Fibroblast of gingiva (primary cell): ENCODE results near the gene SETBP1.

Source experiments
- DNase-seq: peaks from one replicate; pipeline ENCODE4 v3.0.0-alpha.2; 2011; ENCODE audit warnings: low read depth

Gene SETBP1

DNA sequence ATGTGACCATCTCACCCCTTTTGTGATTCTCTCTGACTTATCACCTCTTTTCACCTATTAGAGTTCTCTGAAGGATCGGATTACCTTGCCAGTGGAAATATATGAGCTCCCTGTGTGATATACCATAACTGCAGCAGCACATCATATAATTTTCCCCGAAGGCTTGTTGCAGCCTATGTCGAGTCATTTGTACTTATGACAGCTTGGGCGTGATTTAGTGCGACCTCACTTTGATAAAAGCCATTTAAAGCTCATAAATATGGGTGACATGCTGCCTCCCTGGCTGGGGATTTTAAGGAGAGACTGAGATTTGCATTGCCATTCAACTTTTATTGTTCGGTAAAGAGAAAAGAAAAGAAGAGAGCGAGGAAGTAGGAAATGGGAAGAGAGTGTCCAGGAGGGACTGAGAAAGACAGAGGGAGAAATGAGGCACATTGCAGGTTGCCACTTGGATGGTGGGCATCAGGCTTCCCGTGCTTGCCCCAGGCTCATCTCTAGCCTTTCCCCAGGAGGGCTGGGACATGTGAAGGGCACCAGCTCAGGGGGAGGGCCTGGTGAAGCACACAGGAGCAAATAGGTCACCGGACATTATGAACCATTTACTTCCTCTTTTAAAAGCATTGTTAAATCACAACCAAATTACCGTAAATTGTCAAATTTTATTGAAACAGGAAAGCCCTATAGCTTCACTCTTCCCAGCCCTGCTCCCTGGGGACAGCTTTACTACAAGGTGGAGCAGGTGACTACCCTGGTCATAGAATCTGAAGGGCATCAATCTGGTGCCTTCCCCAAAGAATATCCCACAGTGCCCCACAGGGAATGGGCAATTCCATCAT is 161.3 kb downstream of the SETBP1 start:
- no peak for DNase-seq

DNA sequence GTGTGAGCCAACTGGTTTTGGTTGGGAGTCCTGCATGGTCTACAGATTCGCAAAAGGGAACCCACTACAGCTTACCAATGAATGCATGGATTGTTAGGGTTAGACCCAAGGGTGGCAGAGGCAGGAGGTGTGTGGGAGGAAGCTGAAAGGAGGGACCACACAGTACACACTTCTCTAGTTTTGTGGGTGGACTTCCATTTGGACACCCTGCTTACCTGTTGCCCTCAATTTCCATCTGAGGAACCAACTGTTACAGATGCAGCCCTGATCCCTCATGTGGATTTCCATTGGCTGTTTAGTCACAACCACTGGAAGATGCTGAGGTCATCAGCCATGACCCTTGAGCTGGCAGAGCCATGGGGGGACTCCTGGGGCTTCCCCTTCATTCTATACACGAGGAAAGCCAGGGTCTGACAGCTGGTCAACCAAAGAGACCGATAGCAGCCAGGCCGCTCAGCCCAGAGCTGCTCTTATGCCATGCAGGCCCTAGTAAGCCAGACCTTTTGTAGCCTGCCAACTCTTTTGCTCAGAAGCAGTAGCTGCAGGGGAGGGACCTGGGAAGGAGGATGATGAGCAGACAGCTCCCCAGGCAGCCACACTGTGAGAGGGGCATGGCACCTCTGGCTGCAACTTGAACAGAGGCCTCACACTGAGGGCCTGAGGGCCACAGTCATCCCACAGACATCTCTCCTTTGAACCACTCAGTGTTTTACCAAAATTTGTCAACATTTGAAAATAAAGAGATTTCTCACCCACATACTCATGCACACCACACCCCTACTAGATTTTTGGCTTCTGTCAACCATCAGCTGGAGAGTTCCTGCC is 162.1 kb downstream of the SETBP1 start:
- DNase-seq: no peak

DNA sequence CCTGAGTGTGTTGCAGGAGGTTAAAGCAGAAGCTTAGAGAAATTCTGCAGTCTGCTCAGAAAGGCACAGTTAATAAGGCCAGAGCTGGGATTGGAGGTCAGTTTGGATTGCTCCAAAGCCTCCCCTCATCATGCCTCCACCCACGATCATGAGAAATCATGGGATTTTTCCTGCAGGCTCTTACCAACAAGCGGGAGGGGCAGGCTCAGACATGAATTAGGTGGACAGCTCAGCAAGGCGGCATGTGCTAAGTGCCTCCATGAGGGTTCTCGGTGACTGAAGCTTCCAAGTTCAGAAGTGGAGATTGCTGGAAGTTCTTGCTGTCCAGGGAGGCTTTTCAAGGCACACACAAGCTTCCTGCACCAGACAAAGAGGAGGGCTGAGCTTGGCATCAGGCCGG is 163.8 kb downstream of the SETBP1 start:
- no peak for DNase-seq

DNA sequence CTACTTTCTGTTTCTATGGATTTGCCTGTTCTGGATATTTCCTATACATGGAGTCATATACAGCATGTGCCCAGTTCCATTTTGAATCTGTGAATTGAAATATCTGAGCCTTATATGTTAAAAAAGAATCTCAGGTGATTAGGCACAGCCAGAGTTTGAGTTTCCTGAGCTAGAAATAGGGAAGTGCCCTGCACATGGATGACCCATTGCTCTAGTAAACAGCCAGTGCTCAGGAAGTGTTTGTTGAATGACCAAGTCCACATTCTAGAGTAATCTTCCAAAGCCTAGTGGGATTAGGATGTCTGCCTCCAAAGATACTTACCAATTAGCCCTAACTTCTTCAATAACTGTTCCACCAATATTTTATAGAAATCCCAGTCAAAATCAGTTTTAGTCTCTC is 165.8 kb downstream of the SETBP1 start:
- DNase-seq: no peak

DNA sequence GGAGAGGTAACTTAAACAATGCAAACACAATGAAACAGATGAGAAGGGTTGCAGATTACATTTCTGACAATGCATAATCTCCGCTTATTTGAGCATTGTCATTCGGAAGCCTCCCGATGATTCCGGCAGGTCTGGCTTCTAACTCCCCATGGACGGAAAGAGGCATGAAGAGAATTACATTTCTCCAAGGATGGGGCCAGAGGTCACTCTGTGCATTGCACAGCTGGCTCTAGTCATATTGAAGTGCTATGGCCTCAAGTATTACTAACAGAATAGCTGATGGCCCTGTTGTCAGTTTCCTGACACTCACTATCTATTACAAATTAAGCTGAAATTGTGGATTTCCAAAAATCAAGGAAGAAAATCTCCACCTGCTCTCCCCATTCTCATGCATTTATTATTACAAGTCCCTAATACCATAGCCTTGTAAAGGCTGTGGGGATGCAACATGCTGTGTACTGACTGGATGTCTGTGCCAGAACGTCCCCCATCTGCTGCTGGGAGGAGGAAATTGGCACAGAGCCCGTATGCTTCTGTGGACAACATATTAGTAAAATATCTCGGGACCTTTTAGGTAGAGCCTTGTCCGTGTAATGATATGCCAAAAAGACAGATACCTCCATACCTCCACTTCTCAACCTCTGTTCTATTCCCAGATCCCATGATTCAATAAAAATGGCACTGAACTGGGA is 168.1 kb downstream of the SETBP1 start:
- no peak for DNase-seq

DNA sequence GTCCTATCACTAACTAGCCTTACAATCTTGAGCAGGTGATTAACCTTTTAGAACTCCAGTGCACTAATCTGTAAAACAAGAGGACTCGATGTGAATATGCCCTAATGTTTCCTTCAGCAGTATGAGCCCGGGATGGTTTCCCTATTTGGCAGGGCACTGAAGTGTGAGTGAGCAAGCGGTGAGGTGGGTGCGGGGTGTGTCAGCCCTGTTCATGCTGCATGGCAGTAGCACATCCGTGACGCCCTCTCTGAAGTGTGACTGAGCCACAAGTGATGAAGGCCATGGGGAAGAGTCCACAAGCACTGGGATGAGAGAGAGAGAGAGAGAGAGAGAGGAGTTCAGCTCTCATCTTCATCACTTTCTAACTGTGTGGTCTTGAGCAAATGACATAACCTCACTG is 168.7 kb downstream of the SETBP1 start:
- no peak for DNase-seq

DNA sequence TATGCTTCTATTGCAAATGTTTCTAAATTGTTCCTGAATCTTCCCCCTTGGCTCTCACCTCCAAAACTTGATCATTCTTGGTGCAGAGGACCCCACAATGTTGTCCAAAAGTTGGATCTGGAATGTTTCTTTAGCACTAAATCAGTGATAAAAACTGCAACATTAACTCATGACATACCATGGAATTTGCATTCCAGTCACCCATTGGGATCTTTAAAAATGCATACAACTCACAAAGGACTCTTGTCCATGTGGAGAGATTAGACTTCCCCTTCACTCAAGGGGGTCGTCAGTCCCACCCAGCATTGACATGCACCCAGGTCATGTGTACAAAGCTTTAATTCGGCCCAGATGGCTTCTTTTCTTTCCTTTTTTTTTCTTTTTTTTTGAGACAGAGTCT is 169.3 kb downstream of the SETBP1 start:
- no peak for DNase-seq

DNA sequence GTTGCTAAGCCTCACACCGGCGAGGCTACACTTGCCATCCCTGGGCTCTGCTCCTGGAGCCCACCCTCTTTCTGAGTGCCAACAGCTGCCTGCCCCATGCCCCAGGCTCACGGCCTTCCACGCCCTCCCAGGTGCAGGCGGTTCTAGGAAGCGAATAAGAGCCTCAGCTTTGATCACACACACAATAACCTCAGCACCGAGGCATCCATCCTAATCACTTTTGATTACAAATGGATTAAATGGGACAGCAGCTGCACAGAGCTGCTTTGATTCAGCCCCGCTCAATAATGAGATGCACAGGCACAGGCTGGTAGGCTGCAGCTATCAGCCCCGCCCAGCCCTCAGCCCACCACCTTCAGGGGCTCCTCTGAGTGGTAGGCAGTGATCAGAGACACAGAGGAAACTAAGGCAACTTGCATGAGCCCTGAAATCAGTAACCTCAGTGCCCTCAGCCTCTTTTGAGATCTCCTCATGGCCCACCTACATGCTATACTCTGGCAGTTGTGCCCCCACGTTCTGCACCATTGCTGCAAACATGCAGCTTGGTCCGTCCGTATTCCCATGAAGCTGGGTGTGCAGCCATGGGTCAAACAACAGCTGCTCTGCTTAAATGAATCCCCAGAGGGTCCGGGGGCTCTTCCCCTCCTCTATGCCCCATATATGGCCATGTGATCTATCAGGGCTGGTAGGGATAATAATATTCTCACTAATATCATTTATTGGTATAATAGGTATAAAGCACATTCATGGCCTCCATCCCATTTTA is 171.4 kb downstream of the SETBP1 start:
- DNase-seq: no peak

DNA sequence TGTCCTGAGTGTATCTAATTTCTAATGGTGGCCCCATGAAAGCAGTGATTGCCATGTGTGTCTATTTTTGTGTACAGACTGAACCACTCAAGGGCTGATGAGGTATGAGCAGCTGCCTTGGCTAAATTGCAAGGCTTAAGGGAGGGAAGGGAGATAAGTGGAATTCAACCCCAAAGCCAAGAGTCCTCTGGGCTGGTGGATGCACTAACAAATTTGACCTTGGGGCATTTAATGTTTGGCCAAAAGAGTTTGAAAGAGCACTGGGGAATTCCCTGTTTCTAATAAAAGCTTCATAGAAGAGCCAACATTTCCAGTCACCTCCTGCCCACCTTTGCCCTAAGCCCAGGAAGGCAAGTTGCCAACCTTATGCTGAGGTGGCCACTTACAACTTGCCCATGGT is 172.1 kb downstream of the SETBP1 start:
- peak; percentile 51 for DNase-seq

DNA sequence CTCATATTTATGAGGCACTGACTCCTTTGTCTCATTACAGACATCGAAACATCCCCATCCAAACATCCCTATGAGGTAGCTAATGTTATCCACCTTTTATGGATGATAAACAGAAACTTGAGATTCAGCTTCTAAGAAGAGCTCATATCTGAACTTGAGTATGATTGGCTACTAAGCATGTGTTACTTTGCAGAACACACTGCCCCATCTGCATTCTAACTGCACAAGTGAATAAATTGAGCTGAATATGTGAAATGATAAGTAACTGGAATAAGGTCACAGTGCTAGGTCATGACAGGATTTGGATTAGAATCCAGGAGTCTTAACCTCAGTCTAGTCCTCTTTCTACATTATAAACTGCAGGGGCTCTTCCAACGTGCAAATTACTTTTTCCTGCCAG is 172.7 kb downstream of the SETBP1 start:
- DNase-seq: no peak

DNA sequence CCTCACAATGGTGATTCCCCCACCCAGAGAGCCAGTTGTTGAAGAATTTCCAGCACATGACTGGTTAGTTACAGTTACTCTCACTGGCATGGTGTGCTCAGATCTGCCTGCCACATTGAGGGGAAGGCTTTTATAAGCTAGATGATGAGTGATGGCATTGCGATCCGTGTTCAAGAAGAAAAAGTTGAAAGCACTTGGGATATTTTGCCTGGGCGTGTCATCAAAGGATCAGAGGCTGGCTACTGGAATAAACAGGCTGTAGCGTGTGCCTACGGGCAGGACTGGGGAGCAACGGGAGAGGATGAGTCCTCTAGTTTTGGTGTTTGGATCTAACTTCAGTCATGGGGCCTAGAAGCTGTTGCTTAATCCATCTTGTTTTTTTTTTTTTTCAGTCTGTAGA is 175.0 kb downstream of the SETBP1 start:
- no peak for DNase-seq

DNA sequence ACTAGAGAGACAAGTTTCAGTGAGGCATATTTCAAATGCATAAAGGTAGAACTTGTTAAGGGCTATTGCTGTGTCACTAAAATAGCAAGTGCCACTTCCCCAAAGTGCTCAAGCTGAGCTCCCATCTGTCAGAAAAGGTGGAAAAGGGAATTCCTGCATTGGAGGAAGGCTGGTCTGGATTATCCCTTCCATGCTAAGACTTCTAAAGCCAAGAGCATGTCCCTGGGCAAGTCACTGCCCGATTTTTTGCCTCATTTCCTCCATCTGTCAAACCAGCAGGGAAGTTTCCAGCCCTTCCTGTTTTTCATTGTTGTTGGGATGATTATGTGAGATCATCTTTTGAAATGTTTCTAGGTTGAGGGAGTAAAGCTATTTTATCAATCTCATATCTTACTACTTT is 175.5 kb downstream of the SETBP1 start:
- no peak for DNase-seq

DNA sequence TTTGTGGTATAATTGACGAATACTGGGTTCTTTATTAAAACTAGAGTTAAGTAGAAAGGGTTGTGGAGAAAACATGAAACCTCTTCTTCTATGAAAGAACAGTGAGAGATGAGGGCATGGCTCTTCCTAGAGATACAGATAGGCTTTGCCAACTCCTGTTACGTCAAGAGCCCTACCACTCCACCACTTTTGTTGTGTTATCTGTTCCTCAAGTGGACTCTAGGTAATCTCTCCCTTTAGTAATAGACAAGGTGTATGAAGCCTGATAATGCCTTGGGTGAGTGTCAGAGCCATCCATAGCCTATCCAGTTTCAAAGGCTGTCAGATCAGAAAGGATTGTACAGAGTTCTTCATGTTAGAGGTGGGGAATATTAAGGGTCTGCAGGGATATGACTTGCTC is 176.4 kb downstream of the SETBP1 start:
- no peak for DNase-seq

DNA sequence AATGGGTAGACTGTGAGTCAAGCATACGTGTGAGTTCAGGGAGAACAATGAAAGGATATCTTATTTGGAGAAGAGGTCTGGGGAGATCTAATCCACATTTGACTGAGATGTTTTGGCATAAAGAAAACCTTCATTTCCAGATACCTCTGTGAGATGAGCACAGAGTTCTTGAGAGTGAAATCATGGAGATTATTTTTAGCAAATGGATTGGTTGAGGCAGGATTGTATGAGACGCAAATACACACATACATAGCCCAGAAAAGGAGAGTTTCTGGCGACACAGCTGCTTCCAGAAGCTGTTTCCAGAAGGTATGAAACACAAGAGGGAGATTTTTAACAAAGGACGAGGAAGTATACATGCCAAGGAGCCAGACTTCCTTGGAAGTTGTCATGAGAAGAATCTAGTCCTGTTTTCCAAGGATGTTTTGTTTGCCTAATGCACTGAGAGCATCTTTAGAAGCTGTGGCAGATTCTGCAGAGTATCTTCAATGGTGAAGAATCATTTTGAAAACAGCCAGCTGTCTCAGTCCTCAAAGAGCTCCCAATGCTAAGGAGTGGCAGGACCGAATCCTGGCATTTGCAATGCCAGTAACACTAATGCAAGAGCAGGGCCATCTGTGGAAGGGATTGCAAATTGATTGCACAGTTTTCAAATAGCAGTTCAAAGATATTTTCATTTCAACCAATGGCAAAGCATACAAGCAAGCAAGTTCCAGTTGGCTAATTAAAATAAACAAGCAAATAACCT is 177.2 kb downstream of the SETBP1 start:
- no peak for DNase-seq

DNA sequence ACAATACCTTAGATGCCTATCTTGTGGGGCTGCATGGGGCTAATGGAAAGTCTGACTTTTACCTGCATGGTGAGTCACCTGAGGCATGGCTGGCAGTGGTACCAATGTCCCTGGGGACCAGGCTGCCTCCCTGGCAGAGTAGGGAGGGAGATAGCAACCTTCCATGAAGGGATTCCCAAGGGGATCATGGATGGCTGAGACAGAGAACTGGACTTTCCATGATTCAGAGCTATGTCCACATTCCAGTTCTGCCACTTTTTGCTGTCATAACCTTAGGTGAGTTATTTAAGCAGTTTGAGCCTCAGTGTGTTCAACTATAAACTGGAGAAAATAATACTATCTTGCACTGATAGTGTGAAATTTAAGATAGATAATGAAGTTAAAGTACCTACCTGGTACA is 178.6 kb downstream of the SETBP1 start:
- no peak for DNase-seq

DNA sequence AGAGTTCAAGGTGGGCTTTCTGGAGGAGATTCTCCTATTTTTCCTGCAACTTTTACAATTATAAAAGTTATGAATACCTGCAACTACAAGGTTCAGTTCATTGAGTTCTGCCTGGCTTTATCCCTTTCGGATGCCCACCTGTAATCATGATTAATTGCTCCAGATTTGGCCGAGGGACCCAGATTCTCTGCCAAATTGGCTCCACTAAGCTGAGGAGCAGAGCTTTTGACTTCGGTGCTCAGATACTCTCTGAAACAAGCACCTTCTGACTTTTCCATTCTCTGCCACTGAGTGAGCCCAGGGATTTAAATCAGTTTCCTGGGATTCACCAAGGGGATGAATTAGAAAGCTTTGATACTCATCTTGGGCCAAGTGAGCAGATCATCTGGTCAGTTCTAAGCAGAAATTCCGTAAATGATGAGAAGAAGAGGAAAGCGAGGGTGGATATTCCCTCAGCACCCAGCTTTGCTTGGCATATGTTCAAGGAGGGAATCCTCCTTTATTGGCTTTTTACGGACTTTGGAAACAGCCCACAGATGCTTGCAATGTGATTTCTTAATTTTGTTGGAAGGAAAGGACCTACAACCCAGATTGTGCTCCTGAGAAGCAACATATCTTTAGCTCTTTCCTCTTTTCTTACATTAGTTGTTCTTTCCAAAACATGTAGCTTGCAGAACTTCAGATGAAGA is 179.2 kb downstream of the SETBP1 start:
- DNase-seq: no peak

DNA sequence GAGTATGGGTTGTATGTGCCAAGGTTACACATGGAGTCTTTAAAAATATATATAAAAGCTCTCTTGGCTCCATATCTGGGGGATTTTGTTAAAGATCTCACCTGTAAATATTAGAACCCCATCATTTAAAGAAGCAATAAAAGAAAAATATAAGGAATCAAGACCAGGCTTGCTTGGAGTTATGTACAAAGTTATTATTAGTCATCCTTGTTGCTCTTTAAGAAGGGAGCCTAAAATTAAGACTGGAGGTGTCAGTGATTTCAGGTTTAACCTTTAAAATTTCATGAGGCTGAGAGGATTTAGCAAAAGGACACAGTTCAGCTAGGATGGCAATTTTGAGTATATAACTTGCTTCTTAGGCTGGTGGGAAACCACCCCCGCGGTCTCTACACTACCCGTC is 181.4 kb downstream of the SETBP1 start:
- no peak for DNase-seq

DNA sequence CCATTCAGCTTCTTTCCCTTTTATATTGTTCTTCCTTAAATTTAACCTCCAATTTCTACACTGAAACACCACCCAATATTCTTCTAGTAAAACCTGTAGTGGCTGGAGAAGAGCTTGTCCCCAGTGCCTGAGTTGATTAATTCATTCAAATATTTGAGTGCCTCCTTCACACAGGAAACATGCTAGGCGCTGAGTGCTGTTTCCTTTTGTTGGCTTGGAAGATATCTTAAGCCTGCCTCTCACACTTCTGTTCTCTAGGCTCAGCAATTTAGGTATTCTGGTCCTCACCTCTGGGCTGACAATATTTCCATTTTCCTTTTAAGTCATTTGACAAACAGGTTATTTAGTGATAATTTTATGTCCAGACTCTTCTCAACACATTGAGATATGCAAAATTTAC is 185.4 kb downstream of the SETBP1 start:
- no peak for DNase-seq

DNA sequence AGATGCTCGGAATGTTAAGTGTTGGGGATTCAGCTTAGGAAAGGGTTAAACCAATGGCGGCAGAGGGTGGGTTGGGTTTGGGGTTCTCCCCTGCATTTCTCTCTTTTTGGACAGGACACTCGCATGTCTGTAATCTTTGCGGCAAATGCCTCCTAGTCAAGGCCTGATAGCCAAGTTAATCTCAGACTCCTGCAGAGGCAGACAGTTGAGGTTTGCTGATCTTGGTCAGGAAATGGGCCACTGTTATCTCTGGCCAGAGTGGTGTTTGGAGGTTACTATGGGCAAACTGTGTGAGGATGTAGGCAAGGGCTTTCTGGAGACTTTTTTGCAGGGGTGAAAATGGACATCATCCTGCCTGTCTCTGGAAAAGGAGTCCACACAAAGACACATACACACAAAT is 188.8 kb downstream of the SETBP1 start:
- DNase-seq: no peak

DNA sequence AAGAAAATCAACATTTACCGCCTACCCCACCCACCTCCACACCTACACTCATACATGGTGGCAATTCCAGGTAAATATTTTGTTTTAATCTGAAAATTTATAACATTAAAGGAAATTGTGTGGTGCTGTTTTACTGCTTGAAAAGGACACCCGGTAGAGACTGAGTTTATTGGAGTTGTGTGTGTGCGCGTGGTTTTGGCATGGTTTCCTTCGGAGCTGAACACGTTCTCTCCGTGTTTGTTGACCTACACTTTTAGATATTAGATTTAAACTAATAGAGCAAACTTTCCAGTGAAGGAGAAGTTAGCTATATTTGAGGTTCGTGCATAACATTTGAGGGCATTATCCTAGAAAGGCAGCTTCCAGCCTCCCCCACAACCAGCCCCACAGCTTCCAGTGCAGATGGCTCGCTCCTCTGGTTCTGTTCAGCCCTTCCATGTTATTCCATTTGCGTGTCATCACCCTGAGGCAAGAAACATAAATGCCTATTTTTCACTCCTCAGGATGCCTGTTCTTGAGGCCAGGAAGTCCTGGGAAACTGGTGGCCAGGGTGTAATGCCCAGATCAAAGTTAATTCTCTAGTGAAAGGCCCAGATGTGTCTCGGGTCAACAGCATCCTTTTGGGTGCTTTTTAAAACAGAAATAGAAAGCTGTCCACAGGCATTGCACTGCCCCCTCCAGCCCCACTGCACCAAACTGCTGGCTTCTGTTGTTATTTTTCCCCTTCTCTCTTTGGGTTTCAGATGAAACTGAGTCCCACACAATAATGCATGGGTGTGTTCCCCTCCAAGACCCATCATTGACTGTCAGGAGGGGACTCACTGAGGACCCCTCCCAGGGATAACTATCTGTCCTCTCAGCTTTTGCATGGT is 190.2 kb downstream of the SETBP1 start:
- no peak for DNase-seq
